Brain microvascular endothelial cell (primary cell): ENCODE data around the gene ADAMTS2.

Source experiments
- DNase-seq: peaks from one replicate; pipeline ENCODE4 v3.0.0-alpha.2; 2020
- H3K27ac ChIP-seq: fragments of 250-450 bp; sonication (Bioruptor Pico); 2 replicates; pipeline ENCODE4 v1.5.1; 2020; ENCODE audit warnings: mild to moderate bottlenecking, moderate library complexity
- H3K27me3 ChIP-seq: fragments of 250-450 bp; sonication (Bioruptor Pico); replicated peaks from 2 replicates; pipeline ENCODE4 v1.5.1; 2020; ENCODE audit warnings: mild to moderate bottlenecking
- H3K36me3 ChIP-seq: fragments of 250-450 bp; sonication (Bioruptor Pico); replicated peaks from 2 replicates; pipeline ENCODE4 v1.5.1; 2020; ENCODE audit warnings: mild to moderate bottlenecking
- H3K4me3 ChIP-seq: 2 replicates; pipeline ENCODE4 v1.5.1; 2011; ENCODE audit warnings: low read depth, mild to moderate bottlenecking, control low read depth, low read length, moderate library complexity
- in situ Hi-C: cut with HindIII; loops from 2 replicates; pipeline ENCODE4 v1.10.0; 2017; ENCODE audit warnings: low sequenced_read_pairs, low pct_ligation_motif_present
- TF ChIP-seq, protein P1 (sequence below): IDR thresholded peaks from 2 replicates; pipeline ENCODE4 v1.5.1; 2011; ENCODE audit warnings: low read depth, mild to moderate bottlenecking, moderate library complexity, low read length, control low read depth, inconsistent platforms; ENCODE audit errors: missing control alignments

The ADAMTS2 gene

DNA sequence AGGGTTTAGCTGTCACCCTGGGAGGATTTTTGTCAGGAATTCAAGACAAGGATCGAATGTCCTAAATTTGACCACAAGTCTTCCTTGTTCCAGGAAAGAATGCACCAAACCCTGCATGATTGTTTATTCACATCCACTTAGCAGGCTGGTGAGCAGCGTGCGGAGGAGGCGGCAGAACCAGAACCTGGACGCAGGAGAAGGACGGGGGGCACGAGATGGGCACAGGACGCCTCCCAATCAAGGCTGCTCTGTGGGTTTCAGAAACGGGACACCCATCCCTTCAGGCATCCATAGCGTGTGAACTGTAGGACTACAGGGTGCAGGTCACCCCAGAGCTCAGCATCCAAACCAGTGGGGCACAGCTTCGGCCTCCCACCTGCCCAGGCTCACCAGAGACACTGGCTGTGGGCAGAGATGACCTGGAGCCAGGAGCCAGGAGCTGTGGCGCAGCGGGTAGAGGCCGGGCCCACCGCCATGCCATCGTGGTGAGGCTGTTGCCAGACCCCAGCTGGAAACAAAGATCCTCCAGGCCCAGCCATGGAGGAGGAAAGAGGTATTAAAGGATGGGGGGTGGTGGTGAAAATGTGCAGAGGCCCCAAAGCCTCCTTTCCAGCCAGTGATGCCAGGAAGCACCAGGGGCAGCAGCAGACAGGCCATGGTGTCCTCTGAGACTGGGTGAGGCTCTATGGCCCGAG is 32.3 kb upstream of the ADAMTS2 start:
- H3K4me3 ChIP-seq, result no peak overlapping the region
- H3K27me3 ChIP-seq, result no peaks in the 10 kb centered on the region
- TF ChIP-seq, protein P1, sequence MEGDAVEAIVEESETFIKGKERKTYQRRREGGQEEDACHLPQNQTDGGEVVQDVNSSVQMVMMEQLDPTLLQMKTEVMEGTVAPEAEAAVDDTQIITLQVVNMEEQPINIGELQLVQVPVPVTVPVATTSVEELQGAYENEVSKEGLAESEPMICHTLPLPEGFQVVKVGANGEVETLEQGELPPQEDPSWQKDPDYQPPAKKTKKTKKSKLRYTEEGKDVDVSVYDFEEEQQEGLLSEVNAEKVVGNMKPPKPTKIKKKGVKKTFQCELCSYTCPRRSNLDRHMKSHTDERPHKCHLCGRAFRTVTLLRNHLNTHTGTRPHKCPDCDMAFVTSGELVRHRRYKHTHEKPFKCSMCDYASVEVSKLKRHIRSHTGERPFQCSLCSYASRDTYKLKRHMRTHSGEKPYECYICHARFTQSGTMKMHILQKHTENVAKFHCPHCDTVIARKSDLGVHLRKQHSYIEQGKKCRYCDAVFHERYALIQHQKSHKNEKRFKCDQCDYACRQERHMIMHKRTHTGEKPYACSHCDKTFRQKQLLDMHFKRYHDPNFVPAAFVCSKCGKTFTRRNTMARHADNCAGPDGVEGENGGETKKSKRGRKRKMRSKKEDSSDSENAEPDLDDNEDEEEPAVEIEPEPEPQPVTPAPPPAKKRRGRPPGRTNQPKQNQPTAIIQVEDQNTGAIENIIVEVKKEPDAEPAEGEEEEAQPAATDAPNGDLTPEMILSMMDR, result no peak
- H3K27ac ChIP-seq, result no peak overlapping the region
- no peaks in the 10 kb centered on the region for H3K36me3 ChIP-seq
- in situ Hi-C loops, result no loop called here
- DNase-seq, result no peak

DNA sequence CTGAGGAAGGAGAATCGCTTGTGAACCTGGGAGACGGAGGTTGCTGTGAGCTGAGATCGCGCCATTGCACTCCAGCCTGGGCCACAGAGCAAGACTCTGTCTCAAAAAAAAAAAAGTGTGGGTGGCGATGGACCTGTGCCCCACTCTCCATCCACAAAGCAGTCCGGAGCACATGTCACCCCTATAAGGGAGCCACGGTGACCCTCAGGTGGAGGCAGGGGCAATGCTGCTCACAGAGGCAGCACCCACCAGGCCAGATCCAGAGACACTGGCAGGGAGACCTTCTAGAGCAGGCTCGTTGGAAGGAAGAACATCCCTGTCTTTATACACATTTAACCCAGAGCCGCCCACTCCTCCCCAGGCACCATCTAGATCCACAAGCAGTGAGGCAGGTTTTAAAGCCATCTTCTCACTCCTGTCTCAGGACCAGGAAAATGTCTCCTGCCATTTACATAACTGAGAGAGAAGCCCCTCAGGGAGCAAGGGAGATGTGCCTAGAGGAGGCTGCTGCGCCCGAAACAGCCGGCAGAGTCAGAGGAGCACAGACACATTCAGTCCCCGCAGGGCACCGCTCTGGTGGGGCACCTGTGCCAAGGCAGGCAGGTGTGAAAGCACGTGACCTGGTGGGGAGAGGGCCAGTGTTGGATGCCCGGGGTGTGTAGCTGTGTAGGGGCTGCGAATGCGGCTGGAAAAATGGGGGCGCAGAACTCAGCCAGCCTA is 31.6 kb upstream of the ADAMTS2 start:
- no peak overlapping the region for H3K27ac ChIP-seq
- in situ Hi-C loops, result no loop called here
- H3K27me3 ChIP-seq, result no peaks in the 10 kb centered on the region
- TF ChIP-seq, protein P1, result no peak
- H3K4me3 ChIP-seq, result no peak overlapping the region
- DNase-seq, result no peak
- H3K36me3 ChIP-seq, result no peaks in the 10 kb centered on the region

DNA sequence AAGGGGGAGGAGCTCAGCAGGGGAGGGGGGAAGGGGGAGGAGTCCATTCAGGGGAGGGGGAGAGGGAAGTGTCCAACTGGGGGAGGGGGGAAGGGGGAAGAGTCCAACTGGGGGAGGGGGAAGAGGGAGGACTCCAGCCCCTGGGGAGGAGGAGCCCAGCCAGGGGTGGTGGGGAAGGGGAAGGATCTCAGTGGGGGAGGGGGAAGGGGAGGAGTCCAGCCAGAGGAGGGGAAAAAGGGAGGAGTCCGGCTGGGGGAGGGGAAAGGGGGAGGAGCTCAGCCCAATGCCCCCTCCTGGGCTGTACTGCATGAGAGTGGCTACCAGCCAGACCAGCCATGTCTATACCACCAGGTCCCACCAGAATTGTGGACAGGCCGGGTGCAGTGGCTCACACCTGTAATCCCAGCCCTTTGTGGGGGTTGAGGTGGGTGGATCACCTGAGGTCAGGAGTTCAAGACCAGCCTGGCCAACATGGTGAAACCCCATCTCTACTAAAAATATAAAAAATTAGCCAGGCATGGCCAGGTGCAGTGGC is 30.6 kb upstream of the ADAMTS2 start:
- no peak for DNase-seq
- Histone ChIP-seq H3K27me3 (no peaks in the 10 kb centered on the region), H3K4me3 (no peak overlapping the region), H3K36me3 (no peaks in the 10 kb centered on the region), H3K27ac (no peak overlapping the region)
- in situ Hi-C loops, result no loop called here
- TF ChIP-seq, protein P1, result no peak

DNA sequence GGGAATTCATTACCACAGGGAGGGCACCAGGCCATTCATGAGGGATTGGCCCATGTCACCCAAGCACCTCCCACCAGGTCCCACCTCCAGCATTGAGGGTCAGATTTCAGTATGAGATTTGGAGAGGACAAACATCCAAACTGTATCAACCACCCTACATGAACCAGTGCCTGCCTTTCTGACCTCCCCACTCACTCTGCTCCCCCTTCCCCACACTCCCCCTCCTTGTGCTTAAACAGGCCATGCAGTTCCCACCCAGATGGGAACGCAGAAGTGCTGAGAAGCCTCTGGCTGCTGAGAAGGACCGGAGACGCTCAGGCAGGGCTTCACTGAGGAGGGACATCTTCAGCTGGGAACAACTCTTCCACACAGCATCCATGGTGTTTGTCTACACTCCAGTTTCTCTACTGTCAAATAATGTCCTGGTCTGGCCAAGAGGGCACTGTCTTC is 30.0 kb upstream of the ADAMTS2 start:
- no peaks in the 10 kb centered on the region for H3K27me3 ChIP-seq

DNA sequence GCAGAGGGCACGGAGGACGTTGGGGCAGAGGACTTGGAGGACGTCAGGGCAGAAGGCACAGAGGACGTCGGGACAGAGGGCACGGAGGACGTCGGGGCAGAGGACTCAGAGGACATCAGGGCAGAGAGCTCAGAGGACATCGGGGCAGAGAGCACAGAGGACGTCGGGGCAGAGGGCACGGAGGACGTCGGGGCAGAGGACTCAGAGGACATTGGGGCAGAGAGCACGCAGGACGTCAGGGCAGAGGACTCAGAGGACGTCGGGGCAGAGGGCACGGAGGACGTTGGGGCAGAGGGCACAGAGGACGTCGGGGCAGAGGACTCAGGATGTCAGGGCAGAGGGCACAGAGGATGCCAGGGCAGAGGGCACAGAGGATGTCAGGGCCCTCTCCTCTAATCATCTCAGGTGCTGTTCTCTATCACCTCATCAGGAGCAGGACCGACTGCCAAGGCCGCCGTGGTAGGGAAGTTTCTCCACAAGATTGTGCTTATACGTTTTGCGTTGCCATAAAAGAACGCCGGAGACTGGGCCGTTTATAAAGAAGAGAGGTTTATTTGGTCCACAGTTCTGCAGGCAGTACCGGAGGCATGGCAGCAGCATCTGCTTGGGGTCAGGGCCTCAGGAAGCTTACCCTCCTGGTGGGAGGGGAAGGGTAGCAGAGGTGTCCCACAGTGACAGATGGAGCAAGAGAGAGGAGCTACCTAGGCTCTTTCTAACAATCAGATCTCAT is 29.4 kb upstream of the ADAMTS2 start:
- no peaks in the 10 kb centered on the region for H3K27me3 ChIP-seq
- TF ChIP-seq, protein P1, result no peak
- in situ Hi-C loops, result no loop called here
- H3K36me3 ChIP-seq, result no peaks in the 10 kb centered on the region
- no peak overlapping the region for H3K27ac ChIP-seq
- no peak for DNase-seq
- no peak overlapping the region for H3K4me3 ChIP-seq

More for the DNA sequence above, 30.0 kb upstream of the ADAMTS2 start:
- Histone ChIP-seq H3K27ac (no peak overlapping the region), H3K36me3 (no peaks in the 10 kb centered on the region), H3K4me3 (no peak overlapping the region)
- TF ChIP-seq, protein P1, result no peak
- DNase-seq, result no peak
- in situ Hi-C loops, result no loop called here
